ENCODE data around the gene ABCB11.
"Not testable (repeated sequence)": the region's sequence is repeated elsewhere in the genome, so short reads cannot be mapped to it uniquely, and the experiment has no call there.

The ABCB11 gene

DNA sequence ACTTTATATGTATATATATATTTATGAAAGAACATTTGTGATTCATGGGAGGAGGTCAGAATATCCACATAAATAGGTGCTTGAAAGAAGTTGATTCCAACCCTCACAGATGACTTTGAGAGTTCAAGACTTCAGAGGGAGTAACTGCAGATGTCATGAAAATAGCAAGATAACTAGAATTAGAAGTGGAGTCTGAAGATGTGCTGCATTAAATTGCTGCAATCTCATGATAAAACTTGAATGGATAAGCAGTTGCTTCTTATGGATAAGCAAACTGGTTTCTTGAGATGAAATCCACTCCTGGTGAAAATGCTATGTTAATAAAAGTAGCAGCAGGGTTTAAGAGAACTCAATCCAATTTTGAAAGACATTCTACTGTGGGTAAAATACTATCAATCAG, 89.8 kb downstream of the ABCB11 start:
- H3K4me3 ChIP-seq (ENCODE audit: low read depth, low read length): no peak overlapping the region
- no peak for DNase-seq (ENCODE audit: low read depth)
- TF ChIP-seq, protein P1, sequence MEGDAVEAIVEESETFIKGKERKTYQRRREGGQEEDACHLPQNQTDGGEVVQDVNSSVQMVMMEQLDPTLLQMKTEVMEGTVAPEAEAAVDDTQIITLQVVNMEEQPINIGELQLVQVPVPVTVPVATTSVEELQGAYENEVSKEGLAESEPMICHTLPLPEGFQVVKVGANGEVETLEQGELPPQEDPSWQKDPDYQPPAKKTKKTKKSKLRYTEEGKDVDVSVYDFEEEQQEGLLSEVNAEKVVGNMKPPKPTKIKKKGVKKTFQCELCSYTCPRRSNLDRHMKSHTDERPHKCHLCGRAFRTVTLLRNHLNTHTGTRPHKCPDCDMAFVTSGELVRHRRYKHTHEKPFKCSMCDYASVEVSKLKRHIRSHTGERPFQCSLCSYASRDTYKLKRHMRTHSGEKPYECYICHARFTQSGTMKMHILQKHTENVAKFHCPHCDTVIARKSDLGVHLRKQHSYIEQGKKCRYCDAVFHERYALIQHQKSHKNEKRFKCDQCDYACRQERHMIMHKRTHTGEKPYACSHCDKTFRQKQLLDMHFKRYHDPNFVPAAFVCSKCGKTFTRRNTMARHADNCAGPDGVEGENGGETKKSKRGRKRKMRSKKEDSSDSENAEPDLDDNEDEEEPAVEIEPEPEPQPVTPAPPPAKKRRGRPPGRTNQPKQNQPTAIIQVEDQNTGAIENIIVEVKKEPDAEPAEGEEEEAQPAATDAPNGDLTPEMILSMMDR (IDR thresholded peaks at IDR 0.05; ENCODE audit: insufficient read depth, low read depth, low read length, missing control alignments): no peak

DNA sequence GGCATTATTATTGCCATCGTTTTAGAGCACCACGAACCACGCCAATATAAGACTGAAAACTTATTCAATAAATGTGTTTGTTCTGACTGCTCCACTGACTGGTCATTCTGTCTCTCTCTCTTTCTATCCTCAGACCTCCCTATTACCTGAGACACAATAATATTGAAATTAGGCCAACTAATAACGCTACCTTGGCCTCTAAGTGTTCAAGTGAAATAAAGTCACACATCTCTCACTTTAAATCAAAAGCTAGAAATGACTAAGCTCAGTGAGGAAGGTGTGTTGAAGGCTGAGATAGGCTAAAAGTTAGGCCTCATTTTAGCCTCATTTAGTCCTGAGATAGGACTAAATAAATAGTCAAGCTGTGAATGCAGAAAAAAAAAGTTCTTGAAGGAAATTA, 91.2 kb downstream of the ABCB11 start:
- TF ChIP-seq, protein P1 (IDR thresholded peaks at IDR 0.05; ENCODE audit: insufficient read depth, low read depth, low read length, missing control alignments): no peak
- DNase-seq (ENCODE audit: low read depth): peak; percentile 38
- H3K4me3 ChIP-seq (ENCODE audit: low read depth, low read length): no peak overlapping the region

DNA sequence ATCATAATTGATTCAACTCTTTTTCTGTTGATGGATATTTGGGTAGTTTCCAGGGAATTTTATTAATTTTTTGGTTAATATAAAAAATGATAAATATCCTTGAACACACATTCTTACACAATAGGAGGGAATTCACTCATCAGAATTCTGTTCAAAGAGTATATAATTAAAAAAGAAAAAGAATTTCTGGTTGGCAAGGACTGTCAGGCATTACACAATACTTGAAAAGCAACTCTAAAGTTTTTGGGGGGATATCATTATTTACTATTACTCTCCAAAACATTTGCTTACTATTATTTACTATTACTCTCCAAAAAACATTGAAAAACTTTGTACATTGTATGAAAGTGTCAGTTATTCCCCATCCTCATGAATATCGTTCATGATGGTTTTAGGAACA, 92.1 kb downstream of the ABCB11 start:
- H3K4me3 ChIP-seq (ENCODE audit: low read depth, low read length): no peak overlapping the region
- TF ChIP-seq, protein P1 (IDR thresholded peaks at IDR 0.05; ENCODE audit: insufficient read depth, low read depth, low read length, missing control alignments): no peak
- DNase-seq (ENCODE audit: low read depth): no peak

DNA sequence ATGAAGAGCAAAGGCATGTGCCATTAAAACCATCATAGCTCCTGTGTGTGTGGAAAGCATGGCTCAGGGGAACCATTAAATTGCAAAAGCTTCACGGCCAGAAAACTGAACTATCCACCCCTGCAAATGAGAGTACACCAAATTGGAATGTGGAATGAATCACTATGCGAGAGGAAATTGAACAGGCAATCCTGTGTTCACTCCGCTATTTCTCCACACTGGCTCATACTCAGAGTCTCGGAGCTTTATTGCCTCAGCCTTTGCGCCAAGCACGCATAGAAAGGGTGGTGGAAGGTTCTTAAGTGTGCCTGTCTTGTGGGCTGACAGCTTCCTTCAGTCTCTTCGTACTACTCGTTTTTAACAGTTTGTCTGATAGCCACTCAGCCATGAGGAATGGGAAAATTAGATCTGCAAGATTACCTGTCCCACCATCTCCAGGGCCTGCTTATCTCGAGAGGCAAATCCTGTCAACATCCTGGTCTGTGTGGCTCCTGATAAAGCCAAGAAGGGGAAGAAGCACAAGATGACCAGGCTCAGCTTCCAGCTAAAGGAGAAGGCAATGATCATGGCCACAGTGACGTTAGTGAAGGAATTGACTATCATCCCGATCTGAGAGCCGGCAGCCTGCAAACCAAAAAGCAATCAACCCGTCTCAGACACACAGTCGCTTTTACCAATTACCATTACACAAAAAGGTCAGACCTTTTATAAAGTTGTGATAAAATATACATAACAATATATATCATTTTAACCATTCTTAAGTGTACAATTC, 95.1 kb downstream of the ABCB11 start:
- TF ChIP-seq, protein P1 (IDR thresholded peaks at IDR 0.05; ENCODE audit: insufficient read depth, low read depth, low read length, missing control alignments): no peak
- DNase-seq (ENCODE audit: low read depth): no peak
- no peak overlapping the region for H3K4me3 ChIP-seq (ENCODE audit: low read depth, low read length)

DNA sequence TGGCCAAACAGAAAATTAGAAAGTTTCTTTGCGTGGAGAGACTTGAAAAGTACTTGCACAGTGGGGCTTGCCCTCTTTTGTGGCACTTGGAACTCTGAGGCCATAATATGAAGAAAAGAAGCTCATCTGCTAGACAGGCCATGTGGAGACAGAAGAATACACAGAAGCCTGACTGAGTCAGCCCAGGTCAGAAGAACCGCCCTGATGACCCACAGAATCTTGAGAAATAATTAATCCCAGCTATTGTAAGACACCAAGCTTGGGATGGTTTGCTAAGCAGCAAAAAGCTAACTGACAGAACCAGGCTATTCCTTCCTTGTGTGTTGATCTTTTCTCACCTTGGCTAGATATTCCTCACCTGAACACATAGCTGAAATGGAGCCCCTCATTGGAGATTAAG, 96.3 kb downstream of the ABCB11 start:
- DNase-seq (ENCODE audit: low read depth): no peak
- H3K4me3 ChIP-seq (ENCODE audit: low read depth, low read length): no peak overlapping the region
- TF ChIP-seq, protein P1 (IDR thresholded peaks at IDR 0.05; ENCODE audit: insufficient read depth, low read depth, low read length, missing control alignments): no peak

DNA sequence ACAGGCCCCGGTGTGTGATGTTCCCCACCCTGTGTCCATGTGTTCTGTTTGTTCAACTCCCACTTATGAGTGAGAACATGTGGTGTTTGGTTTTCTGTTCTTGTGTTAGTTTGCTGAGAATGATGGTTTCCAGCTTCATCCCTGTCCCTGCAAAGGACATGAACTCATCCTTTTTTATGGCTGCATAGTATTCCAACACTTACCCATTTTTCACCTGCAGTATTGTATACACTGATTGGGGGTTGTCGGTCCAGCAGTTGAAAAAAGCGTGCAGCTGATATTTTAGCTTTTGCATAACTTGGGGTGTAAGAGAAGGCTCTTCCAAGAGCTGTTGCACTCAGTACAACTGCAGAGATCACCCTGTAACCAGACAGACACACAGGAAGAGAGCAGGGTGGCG, 99.0 kb downstream of the ABCB11 start:
- not testable (repeated sequence) for DNase-seq (ENCODE audit: low read depth)

DNA sequence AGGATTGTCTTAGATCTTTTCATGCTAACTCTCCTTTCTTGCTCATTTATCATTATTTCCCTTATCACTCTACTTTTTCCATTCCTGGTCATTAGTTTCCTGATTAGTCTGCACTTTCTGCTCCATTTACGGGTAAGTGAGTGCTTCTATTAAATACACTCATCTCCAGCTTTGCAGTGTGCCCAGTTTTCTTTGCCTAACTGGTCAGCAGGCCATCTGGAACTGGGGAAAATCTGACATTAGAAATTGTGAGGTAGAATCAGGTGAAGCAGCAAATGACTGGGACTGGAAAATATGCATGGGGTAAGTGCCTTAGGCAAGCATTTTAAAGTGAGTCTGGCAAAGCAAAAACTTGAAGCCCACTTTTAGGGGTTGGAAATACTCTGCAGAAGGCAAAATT, 100.9 kb downstream of the ABCB11 start:
- no peak for DNase-seq (ENCODE audit: low read depth)
- TF ChIP-seq, protein P1 (IDR thresholded peaks at IDR 0.05; ENCODE audit: insufficient read depth, low read depth, low read length, missing control alignments): no peak
- H3K4me3 ChIP-seq (ENCODE audit: low read depth, low read length): no peak overlapping the region

More for the DNA sequence above, 99.0 kb downstream of the ABCB11 start:
- not testable (repeated sequence) for H3K4me3 ChIP-seq (ENCODE audit: low read depth, low read length)
